Lower leg skin (tissue), 3 donors: Measurements from ENCODE around the gene ARHGEF39.

Experiments
- CTCF ChIP-seq, 3 donors: fragments of 450-650 bp; IDR thresholded peaks; one replicate each; pipeline ENCODE4 v1.5.1; 2016; ENCODE audit warnings: antibody characterized with exemption in 3 of 3, mild to moderate bottlenecking in 3 of 3, moderate library complexity in 2 of 3
- POLR2A ChIP-seq, 2 donors: fragments of 450-650 bp; IDR thresholded peaks; one replicate each; pipeline ENCODE4 v1.6.1; 2016 to 2017; ENCODE audit warnings: antibody characterized with exemption in 2 of 2, mild to moderate bottlenecking in 1 of 2, moderate library complexity in 1 of 2

GRCh38 chr9:35664531-35665470 lies at the start of gene ARHGEF39:
- no peak for TF ChIP-seq CTCF (IDR thresholded peaks at IDR 0.05)
- no peak for TF ChIP-seq POLR2A (IDR thresholded peaks at IDR 0.05)
